ENCODE results near the gene LRBA. TPM values are rescaled to one million over a fixed set of nuclear protein-coding genes. Genes with fewer than 3 reads are reported as not detected.

LRBA gene
- total RNA-seq, 1 donor from 2014 or later, result 28.2 TPM

- Mint-ChIP-seq H3K36me3 (ENCODE audit: low read depth) (no peaks in the 10 kb centered on the region), H3K4me1 (peaks cover 49% of the 10 kb centered on the region), H3K4me3 (peak overlapping the region; percentile 85), H3K9me3 (no peaks in the 10 kb centered on the region), H3K27me3 (ENCODE audit: low read depth) (peaks cover 72% of the 10 kb centered on the region), H3K27ac (ENCODE audit: unreplicated experiment) (peak overlapping the region; percentile 30)
- no peak for TF ChIP-seq CTCF (conservative IDR thresholded peaks at IDR 0.05)
- DNase-seq (ENCODE audit: low read depth, low spot score), result peak; percentile 37
Measured at GRCh38 chr4:150579551-150580234, 435.4 kb downstream of the LRBA start.

- peaks cover 46% of the 10 kb centered on the region for H3K4me1 Mint-ChIP-seq
- H3K27me3 Mint-ChIP-seq (ENCODE audit: low read depth), result peaks cover 64% of the 10 kb centered on the region
- no peak for DNase-seq (ENCODE audit: low read depth, low spot score)
- TF ChIP-seq CTCF (conservative IDR thresholded peaks at IDR 0.05), result no peak
- H3K27ac Mint-ChIP-seq (ENCODE audit: unreplicated experiment), result no peak overlapping the region
- peak overlapping the region; percentile 85 for H3K4me3 Mint-ChIP-seq
- no peaks in the 10 kb centered on the region for H3K36me3 Mint-ChIP-seq (ENCODE audit: low read depth)
- H3K9me3 Mint-ChIP-seq, result no peaks in the 10 kb centered on the region
Measured at GRCh38 chr4:150578745-150579501, 436.2 kb downstream of the LRBA start.

- peaks cover 53% of the 10 kb centered on the region for H3K27me3 Mint-ChIP-seq (ENCODE audit: low read depth)
- DNase-seq (ENCODE audit: low read depth, low spot score), result no peak
- H3K4me3 Mint-ChIP-seq, result no peak overlapping the region
- no peaks in the 10 kb centered on the region for H3K36me3 Mint-ChIP-seq (ENCODE audit: low read depth)
- no peak for TF ChIP-seq CTCF (conservative IDR thresholded peaks at IDR 0.05)
- no peaks in the 10 kb centered on the region for H3K9me3 Mint-ChIP-seq
- peaks cover 35% of the 10 kb centered on the region for H3K4me1 Mint-ChIP-seq
- H3K27ac Mint-ChIP-seq (ENCODE audit: unreplicated experiment), result no peak overlapping the region
Measured at GRCh38 chr4:150577796-150578195, 437.3 kb downstream of the LRBA start.

- H3K4me3 Mint-ChIP-seq, result no peak overlapping the region
- H3K27me3 Mint-ChIP-seq (ENCODE audit: low read depth), result peaks cover 22% of the 10 kb centered on the region
- no peak for TF ChIP-seq CTCF (conservative IDR thresholded peaks at IDR 0.05)
- H3K27ac Mint-ChIP-seq (ENCODE audit: unreplicated experiment), result no peak overlapping the region
- DNase-seq (ENCODE audit: low read depth, low spot score), result no peak
- H3K36me3 Mint-ChIP-seq (ENCODE audit: low read depth), result no peaks in the 10 kb centered on the region
- no peaks in the 10 kb centered on the region for H3K9me3 Mint-ChIP-seq
- H3K4me1 Mint-ChIP-seq, result peaks cover 11% of the 10 kb centered on the region
Measured at GRCh38 chr4:150574678-150575077, 440.4 kb downstream of the LRBA start.

- Mint-ChIP-seq H3K9me3 (no peaks in the 10 kb centered on the region), H3K27ac (ENCODE audit: unreplicated experiment) (no peak overlapping the region), H3K4me1 (no peaks in the 10 kb centered on the region), H3K36me3 (ENCODE audit: low read depth) (no peaks in the 10 kb centered on the region), H3K27me3 (ENCODE audit: low read depth) (peaks cover 10% of the 10 kb centered on the region), H3K4me3 (no peak overlapping the region)
- DNase-seq (ENCODE audit: low read depth, low spot score), result no peak
- TF ChIP-seq CTCF (conservative IDR thresholded peaks at IDR 0.05), result no peak
Measured at GRCh38 chr4:150573534-150573933, 441.6 kb downstream of the LRBA start.
